Gastrocnemius medialis (tissue), 4 donors: Measurements from ENCODE around the gene TARM1.

Source experiments
- POLR2A ChIP-seq, 2 donors: fragments of 450-650 bp; IDR thresholded peaks; one replicate each; pipeline ENCODE4 v1.6.1; 2017; ENCODE audit warnings: antibody characterized with exemption in 2 of 2, mild to moderate bottlenecking in 2 of 2, moderate library complexity in 2 of 2
- TF ChIP-seq, protein P1 (sequence below), 5 experiments: fragments of 450-650 bp in 3 of 5; fragments of 200-600 bp in 2 of 5; sonication (generic) in 2 of 5; IDR thresholded peaks in 4 of 5; conservative IDR thresholded peaks in 1 of 5; 1 replicate in 4 of 5; 2 replicates in 1 of 5; pipeline ENCODE4 v1.5.1; 2016 to 2019; ENCODE audit warnings: antibody characterized with exemption in 5 of 5, mild to moderate bottlenecking in 3 of 5, moderate library complexity in 3 of 5

DNA sequence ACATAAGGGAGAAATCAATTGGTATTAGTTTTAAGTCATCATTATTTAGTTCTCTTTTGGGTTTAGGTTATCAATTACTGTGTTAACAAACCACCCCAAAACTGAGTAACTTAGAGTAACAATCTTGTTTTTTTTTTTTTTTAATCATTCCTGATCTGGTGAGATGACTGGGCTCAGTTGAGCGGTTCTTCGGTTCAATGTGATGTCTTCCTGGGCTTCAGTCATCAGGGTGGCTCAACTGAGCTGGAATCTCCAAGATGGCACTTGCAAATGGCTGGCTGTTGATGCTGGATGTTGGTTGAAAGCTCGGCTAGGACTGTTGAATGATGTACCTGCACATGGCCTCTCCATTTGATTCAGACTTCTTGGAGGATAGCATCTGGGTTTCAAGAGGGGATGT lies 3.2 kb upstream of the TARM1 start:
- TF ChIP-seq, protein P1, sequence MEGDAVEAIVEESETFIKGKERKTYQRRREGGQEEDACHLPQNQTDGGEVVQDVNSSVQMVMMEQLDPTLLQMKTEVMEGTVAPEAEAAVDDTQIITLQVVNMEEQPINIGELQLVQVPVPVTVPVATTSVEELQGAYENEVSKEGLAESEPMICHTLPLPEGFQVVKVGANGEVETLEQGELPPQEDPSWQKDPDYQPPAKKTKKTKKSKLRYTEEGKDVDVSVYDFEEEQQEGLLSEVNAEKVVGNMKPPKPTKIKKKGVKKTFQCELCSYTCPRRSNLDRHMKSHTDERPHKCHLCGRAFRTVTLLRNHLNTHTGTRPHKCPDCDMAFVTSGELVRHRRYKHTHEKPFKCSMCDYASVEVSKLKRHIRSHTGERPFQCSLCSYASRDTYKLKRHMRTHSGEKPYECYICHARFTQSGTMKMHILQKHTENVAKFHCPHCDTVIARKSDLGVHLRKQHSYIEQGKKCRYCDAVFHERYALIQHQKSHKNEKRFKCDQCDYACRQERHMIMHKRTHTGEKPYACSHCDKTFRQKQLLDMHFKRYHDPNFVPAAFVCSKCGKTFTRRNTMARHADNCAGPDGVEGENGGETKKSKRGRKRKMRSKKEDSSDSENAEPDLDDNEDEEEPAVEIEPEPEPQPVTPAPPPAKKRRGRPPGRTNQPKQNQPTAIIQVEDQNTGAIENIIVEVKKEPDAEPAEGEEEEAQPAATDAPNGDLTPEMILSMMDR (IDR thresholded peaks at IDR 0.05 in 4 of 5, conservative IDR thresholded peaks at IDR 0.05 in 1 of 5) = no peak
- no peak for TF ChIP-seq POLR2A (IDR thresholded peaks at IDR 0.05)
